DOHH2 (cell line): ENCODE measurements around the gene GASK1B.

Experiments used
- H3F3A ChIP-seq: fragments of 200-600 bp; sonication (generic), shearing (Covaris generic); 2 replicates; pipeline ENCODE4 v1.6.0; 2016; ENCODE audit warnings: antibody characterized with exemption, mild to moderate bottlenecking; ENCODE audit not compliant: control insufficient read depth, insufficient read depth
- H3K27ac ChIP-seq: fragments of 200-600 bp; sonication (generic); 2 replicates; pipeline ENCODE4 v1.5.1; 2014; ENCODE audit warnings: low read depth, mild to moderate bottlenecking, low read length, moderate library complexity
- H3K27me3 ChIP-seq: fragments of 200-600 bp; sonication (generic); 2 replicates; pipeline ENCODE4 v1.6.1; 2014; ENCODE audit warnings: mild to moderate bottlenecking, low read length, mixed read lengths; ENCODE audit not compliant: control insufficient read depth
- H3K36me3 ChIP-seq: fragments of 200-600 bp; sonication (generic); 2 replicates; pipeline ENCODE4 v1.6.1; 2014; ENCODE audit warnings: mild to moderate bottlenecking, low read length, moderate library complexity, mixed read lengths; ENCODE audit not compliant: control insufficient read depth
- H3K4me1 ChIP-seq: fragments of 200-600 bp; sonication (generic); 2 replicates; pipeline ENCODE4 v1.6.1; 2014; ENCODE audit warnings: mild to moderate bottlenecking, low read length, mixed read lengths; ENCODE audit not compliant: control insufficient read depth
- H3K4me2 ChIP-seq: fragments of 200-600 bp; sonication (generic); 2 replicates; pipeline ENCODE4 v1.6.0; 2014; ENCODE audit warnings: mild to moderate bottlenecking, low read length, moderate library complexity
- H3K4me3 ChIP-seq: fragments of 200-600 bp; sonication (generic); 2 replicates; pipeline ENCODE4 v1.5.1; 2014; ENCODE audit warnings: mild to moderate bottlenecking, low read length, mixed read lengths
- H3K79me2 ChIP-seq: fragments of 200-600 bp; sonication (generic); 2 replicates; pipeline ENCODE4 v1.6.1; 2014; ENCODE audit warnings: mild to moderate bottlenecking, low read length, mixed read lengths; ENCODE audit not compliant: control insufficient read depth
- H3K9me2 ChIP-seq: fragments of 200-600 bp; sonication (generic); replicated peaks from 2 replicates; pipeline ENCODE4 v1.6.1; 2014; ENCODE audit warnings: mild to moderate bottlenecking, low read length, mixed read lengths; ENCODE audit not compliant: control insufficient read depth
- H3K9me3 ChIP-seq: fragments of 200-600 bp; sonication (generic); 2 replicates; pipeline ENCODE4 v1.6.1; 2014; ENCODE audit warnings: antibody characterized with exemption, low read length, mixed read lengths; ENCODE audit not compliant: control insufficient read depth, insufficient read depth
- H4K20me1 ChIP-seq: fragments of 200-600 bp; sonication (generic); 2 replicates; pipeline ENCODE4 v1.6.0; 2014; ENCODE audit warnings: low read depth, mild to moderate bottlenecking, antibody characterized with exemption, low read length, moderate library complexity; ENCODE audit not compliant: control insufficient read depth, insufficient read depth
- EZH2phosphoT487 ChIP-seq: fragments of 200-600 bp; sonication (generic); IDR thresholded peaks from 2 replicates; pipeline ENCODE4 v1.6.1; 2017; ENCODE audit warnings: borderline replicate concordance, mild to moderate bottlenecking, antibody characterized with exemption, low read length, moderate library complexity, mixed read lengths
- TF ChIP-seq, protein P1 (sequence below): fragments of 200-600 bp; sonication (generic); IDR thresholded peaks from one replicate; pipeline ENCODE4 v1.5.1; 2014; ENCODE audit warnings: antibody characterized with exemption, mild to moderate bottlenecking, low read depth, low read length; ENCODE audit not compliant: poor library complexity, severe bottlenecking

GASK1B gene

DNA sequence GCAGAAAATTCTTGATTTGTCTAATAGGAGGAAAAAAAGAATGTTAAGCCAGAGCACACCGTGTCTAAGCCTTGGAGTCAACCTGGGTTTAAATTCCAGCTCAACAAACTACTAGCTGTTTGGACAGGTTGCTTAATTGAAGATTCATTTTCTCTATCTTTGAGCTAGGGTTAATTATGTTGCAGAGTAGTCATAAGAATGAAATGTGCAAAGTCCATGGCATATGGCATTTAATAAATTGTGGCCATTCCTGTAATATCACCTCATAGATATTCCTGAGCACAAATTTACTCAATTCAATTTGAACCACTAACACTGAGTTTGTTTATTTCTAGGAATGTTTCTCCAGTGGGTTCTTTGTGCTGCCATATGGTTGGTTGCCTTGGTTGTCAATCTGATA lies 42.0 kb upstream of the GASK1B start:
- H4K20me1 ChIP-seq, result no peaks in the 10 kb centered on the region
- no peaks in the 10 kb centered on the region for H3K4me1 ChIP-seq
- TF ChIP-seq, protein P1, sequence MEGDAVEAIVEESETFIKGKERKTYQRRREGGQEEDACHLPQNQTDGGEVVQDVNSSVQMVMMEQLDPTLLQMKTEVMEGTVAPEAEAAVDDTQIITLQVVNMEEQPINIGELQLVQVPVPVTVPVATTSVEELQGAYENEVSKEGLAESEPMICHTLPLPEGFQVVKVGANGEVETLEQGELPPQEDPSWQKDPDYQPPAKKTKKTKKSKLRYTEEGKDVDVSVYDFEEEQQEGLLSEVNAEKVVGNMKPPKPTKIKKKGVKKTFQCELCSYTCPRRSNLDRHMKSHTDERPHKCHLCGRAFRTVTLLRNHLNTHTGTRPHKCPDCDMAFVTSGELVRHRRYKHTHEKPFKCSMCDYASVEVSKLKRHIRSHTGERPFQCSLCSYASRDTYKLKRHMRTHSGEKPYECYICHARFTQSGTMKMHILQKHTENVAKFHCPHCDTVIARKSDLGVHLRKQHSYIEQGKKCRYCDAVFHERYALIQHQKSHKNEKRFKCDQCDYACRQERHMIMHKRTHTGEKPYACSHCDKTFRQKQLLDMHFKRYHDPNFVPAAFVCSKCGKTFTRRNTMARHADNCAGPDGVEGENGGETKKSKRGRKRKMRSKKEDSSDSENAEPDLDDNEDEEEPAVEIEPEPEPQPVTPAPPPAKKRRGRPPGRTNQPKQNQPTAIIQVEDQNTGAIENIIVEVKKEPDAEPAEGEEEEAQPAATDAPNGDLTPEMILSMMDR, result no peak
- no peak for TF ChIP-seq EZH2phosphoT487
- no peaks in the 10 kb centered on the region for H3K36me3 ChIP-seq
- H3K4me3 ChIP-seq, result no peak overlapping the region
- H3K27me3 ChIP-seq, result no peaks in the 10 kb centered on the region
- no peaks in the 10 kb centered on the region for H3K79me2 ChIP-seq
- no peaks in the 10 kb centered on the region for H3F3A ChIP-seq
- H3K9me2 ChIP-seq, result no peaks in the 10 kb centered on the region
- no peak overlapping the region for H3K27ac ChIP-seq
- no peaks in the 10 kb centered on the region for H3K9me3 ChIP-seq
- no peak overlapping the region for H3K4me2 ChIP-seq

DNA sequence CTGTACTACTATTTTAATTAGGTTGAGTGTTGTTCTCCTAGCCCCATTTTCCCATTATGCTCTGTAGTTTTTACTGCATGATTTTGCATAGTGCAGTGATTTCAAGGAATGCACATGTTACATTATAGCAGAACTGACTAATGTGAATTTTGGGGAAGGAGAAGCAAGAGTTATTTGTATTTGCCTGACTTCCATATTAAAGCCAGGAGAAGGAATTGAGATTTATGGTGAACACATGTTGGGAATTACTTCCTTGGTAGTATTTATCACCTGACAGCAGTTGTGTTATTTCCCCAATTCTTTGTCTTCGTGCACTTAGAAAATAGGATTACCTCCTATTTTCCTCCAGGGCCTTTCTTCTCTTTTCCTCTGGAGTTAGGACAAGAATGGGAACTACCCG lies 40.6 kb upstream of the GASK1B start:
- Histone ChIP-seq H3K9me2 (no peaks in the 10 kb centered on the region), H3K4me1 (no peaks in the 10 kb centered on the region), H3K9me3 (no peaks in the 10 kb centered on the region), H3K4me2 (no peak overlapping the region), H3K36me3 (no peaks in the 10 kb centered on the region), H3K27me3 (no peaks in the 10 kb centered on the region), H3F3A (no peaks in the 10 kb centered on the region), H4K20me1 (no peaks in the 10 kb centered on the region), H3K79me2 (no peaks in the 10 kb centered on the region), H3K4me3 (no peak overlapping the region), H3K27ac (no peak overlapping the region)
- TF ChIP-seq, protein P1, result no peak
- TF ChIP-seq EZH2phosphoT487, result no peak

DNA sequence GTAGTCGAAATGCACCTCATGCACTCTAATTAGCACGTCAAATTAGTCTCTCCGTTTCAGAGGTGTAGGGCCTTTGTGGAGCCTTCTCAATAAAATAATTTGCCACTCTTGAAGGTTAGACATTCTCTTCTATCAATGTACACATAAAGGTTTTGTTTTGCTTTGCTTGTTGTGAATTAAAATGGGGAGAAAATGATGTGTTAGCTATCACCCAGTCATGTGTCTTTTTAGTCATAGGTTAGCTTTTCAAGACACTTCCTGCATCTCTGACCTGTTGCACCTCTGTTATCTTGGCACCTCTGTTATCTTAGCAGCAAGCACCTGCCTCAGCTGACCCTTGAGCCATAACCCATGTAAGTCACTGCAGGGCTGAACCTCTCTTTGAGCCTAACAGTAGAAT lies 38.4 kb upstream of the GASK1B start:
- Histone ChIP-seq H3K36me3 (no peaks in the 10 kb centered on the region), H3K4me1 (no peaks in the 10 kb centered on the region), H3K9me3 (no peaks in the 10 kb centered on the region), H3K9me2 (no peaks in the 10 kb centered on the region), H3K79me2 (no peaks in the 10 kb centered on the region), H3K4me2 (no peak overlapping the region), H4K20me1 (no peaks in the 10 kb centered on the region), H3K27me3 (no peaks in the 10 kb centered on the region), H3K4me3 (no peak overlapping the region), H3K27ac (no peak overlapping the region), H3F3A (no peaks in the 10 kb centered on the region)
- no peak for TF ChIP-seq EZH2phosphoT487
- TF ChIP-seq, protein P1, result no peak
